GM21515 (cell line): ENCODE results near the gene CYP27B1.
A peak's percentile ranks its signal among the peaks of the same experiment; 100 is the strongest.
"Not testable (repeated sequence)": the region's sequence is repeated elsewhere in the genome, so short reads cannot be mapped to it uniquely, and the experiment has no call there.

Source experiments
- ATAC-seq: cut with Tn5 transposase; IDR thresholded peaks from one replicate; pipeline ENCODE4 v1.9.1; 2021; ENCODE audit not compliant: unreplicated experiment

The CYP27B1 gene

GRCh38 chr12:57783861-57784260 lies 17.0 kb upstream of the CYP27B1 start:
- ATAC-seq = no peak

GRCh38 chr12:57783466-57783801 lies 16.6 kb upstream of the CYP27B1 start:
- ATAC-seq = no peak

GRCh38 chr12:57782608-57783465 lies 16.0 kb upstream of the CYP27B1 start, which contains the start of gene TSFM:
Gene TSFM, plus strand, starts transcription at chr12:57782787. Its CDS starts 15 bp downstream, at chr12:57782802.
- ATAC-seq = peak; percentile 81

GRCh38 chr12:57782243-57782607 lies 15.3 kb upstream of the CYP27B1 start:
- ATAC-seq = no peak

GRCh38 chr12:57781801-57782200 lies 14.9 kb upstream of the CYP27B1 start:
- ATAC-seq = no peak

- ATAC-seq = no peak
These were observed 14.4 kb upstream of the CYP27B1 start for GRCh38 chr12:57781244-57781643.

- no peak for ATAC-seq
These were observed 13.5 kb upstream of the CYP27B1 start for GRCh38 chr12:57780284-57780897.

- ATAC-seq = no peak
These were observed 12.9 kb upstream of the CYP27B1 start for GRCh38 chr12:57779736-57780135.

GRCh38 chr12:57777911-57778310 lies 11.0 kb upstream of the CYP27B1 start:
- ATAC-seq = no peak

- no peak for ATAC-seq
These were observed 10.5 kb upstream of the CYP27B1 start for GRCh38 chr12:57777367-57777766.

- ATAC-seq = no peak
These were observed 9.3 kb upstream of the CYP27B1 start for GRCh38 chr12:57776247-57776587.

- no peak for ATAC-seq
These were observed 8.8 kb upstream of the CYP27B1 start for GRCh38 chr12:57775563-57776246.

- no peak for ATAC-seq
These were observed 8.2 kb upstream of the CYP27B1 start for GRCh38 chr12:57775044-57775443.

- not testable (repeated sequence) for ATAC-seq
These were observed 7.8 kb upstream of the CYP27B1 start for GRCh38 chr12:57774634-57775033.

GRCh38 chr12:57772429-57773322 lies 5.8 kb upstream of the CYP27B1 start, which contains the start of gene EEF1AKMT3:
Gene EEF1AKMT3, plus strand, starts transcription at chr12:57772614. Its CDS starts 111 bp downstream, at chr12:57772725.
- peak; percentile 20 for ATAC-seq

- peak; percentile 82 for ATAC-seq
These were observed 5.1 kb upstream of the CYP27B1 start, which contains the start of gene METTL1 for GRCh38 chr12:57771873-57772428. Gene METTL1, minus strand, starts transcription at chr12:57772105. Its CDS starts 22 bp downstream, at chr12:57772083.

- ATAC-seq = peak; percentile 68
These were observed 4.5 kb upstream of the CYP27B1 start for GRCh38 chr12:57771236-57771872.

GRCh38 chr12:57770734-57771133 lies 3.9 kb upstream of the CYP27B1 start:
- ATAC-seq = no peak

- ATAC-seq = no peak
These were observed 2.7 kb upstream of the CYP27B1 start for GRCh38 chr12:57769594-57769993.

GRCh38 chr12:57767876-57768275 lies 998 bp upstream of the CYP27B1 start:
- ATAC-seq = no peak
